KOPT-K1 (cell line): Measurements from ENCODE around the gene DEDD.

Source experiments
- H3K27ac ChIP-seq: fragments of 200-600 bp; sonication (generic); 2 replicates; pipeline ENCODE4 v1.5.1; 2016; ENCODE audit warnings: antibody characterized with exemption, mild to moderate bottlenecking, low read depth, low read length; ENCODE audit not compliant: poor library complexity, severe bottlenecking
- H3K36me3 ChIP-seq: fragments of 200-600 bp; sonication (generic); 2 replicates; pipeline ENCODE4 v1.5.1; 2017; ENCODE audit warnings: antibody characterized with exemption, mild to moderate bottlenecking, low read length, moderate library complexity; ENCODE audit not compliant: insufficient read depth
- H3K9me3 ChIP-seq: fragments of 200-600 bp; sonication (generic); 2 replicates; pipeline ENCODE4 v1.5.1; 2017; ENCODE audit warnings: antibody characterized with exemption, low read length, mild to moderate bottlenecking; ENCODE audit not compliant: insufficient read depth, poor library complexity, severe bottlenecking

The DEDD gene

GRCh38 chr1:161153682-161154337, 21.3 kb upstream of the DEDD start, which contains the start of gene UFC1:
Gene UFC1 (plus strand): TSS chr1:161153978. CDS start chr1:161153998, 20 bp downstream.
- H3K36me3 ChIP-seq: peaks cover 21% of the 10 kb centered on the region
- H3K27ac ChIP-seq: peak within 1 kb of the TSS; percentile 85
- H3K9me3 ChIP-seq: no peaks in the 10 kb centered on the region

DNA sequence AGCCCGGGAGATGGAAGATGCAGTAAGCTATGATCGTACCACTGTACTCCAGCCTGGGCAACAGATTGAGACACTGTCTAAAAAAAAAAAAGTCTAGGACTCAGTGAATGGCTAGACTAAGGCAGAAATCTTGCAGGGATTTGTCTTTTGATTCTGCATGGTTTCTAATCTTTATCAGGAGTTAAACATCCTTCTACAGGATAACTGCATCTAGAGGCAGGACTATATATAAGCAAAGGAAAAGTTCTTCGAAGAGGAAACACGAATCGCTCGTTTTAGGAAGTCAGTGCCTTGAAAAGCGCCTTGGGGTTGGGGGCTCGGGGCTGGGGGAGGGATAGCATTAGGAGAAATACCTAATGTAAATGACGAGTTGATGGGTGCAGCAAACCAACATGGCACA, 20.7 kb upstream of the DEDD start:
- no peaks in the 10 kb centered on the region for H3K9me3 ChIP-seq
- H3K36me3 ChIP-seq: peaks cover 15% of the 10 kb centered on the region
- peak overlapping the region; percentile 85 for H3K27ac ChIP-seq

GRCh38 chr1:161145832-161146231, 13.4 kb upstream of the DEDD start:
- H3K9me3 ChIP-seq: no peaks in the 10 kb centered on the region

DNA sequence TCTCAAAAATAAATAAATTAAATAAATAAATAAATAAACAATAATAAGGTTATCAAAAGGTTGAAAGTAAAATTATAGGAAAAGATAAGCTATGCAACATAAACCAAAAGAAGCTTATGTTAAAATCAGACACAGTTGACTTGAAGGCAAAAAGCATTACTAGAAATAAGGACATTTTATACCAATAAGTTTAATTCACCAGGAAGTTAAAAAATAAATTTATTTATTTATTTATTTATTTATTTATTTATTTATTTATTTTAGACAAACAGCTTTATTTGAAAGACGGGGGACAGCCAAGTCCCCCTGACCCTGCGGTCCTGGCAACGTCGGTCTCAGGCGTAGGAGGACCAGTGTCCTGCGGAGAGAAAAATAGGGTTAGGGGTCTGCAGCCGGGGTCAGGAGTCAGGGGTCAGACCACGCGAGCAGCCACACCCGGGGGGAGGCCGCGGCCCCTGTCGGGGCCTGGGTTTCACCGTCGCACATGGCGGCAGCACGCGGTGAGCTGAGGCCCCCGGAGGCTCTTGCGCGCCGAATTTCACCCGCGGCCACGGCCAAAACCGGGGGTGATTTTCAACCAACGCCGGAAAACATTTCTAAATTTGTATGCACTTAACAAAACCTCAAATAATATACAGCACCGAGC, 8.4 kb upstream of the DEDD start:
- Histone ChIP-seq H3K27ac (no peak overlapping the region), H3K36me3 (peaks cover 8% of the 10 kb centered on the region; the same call in 1 of the 2 replicates), H3K9me3 (no peaks in the 10 kb centered on the region)

More at GRCh38 chr1:161145832-161146231, 13.4 kb upstream of the DEDD start:
- Histone ChIP-seq H3K27ac (no peak overlapping the region), H3K36me3 (no peaks in the 10 kb centered on the region)

- Histone ChIP-seq H3K27ac (no peak overlapping the region), H3K9me3 (no peaks in the 10 kb centered on the region), H3K36me3 (peaks cover 8% of the 10 kb centered on the region; the same call in 1 of the 2 replicates)
These were observed 7.3 kb upstream of the DEDD start for GRCh38 chr1:161139766-161140165.

DNA sequence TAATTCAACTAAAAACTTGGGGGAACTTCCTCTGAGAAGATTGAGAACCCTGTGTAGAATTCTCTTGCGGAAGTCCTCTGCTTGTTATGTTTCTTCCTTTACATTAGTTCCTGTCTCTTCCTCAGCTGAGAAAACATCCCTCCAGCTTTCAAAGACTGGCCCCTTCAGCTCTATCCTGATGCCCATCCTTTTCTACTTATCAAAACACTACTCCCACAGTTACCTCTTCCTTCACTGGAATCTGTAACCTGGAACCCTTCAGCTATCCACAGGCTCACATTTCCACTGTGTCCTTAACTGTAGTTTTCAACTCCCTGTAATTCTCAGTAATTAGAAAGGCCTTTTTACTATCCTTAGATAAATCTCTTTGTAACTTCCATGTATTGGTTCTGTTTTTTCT, 6.0 kb upstream of the DEDD start:
- Histone ChIP-seq H3K36me3 (peaks cover 8% of the 10 kb centered on the region; the same call in 1 of the 2 replicates), H3K9me3 (no peaks in the 10 kb centered on the region), H3K27ac (no peak overlapping the region)

- no peak overlapping the region for H3K27ac ChIP-seq
- H3K36me3 ChIP-seq: peaks cover 8% of the 10 kb centered on the region; the same call in 1 of the 2 replicates
- no peaks in the 10 kb centered on the region for H3K9me3 ChIP-seq
These were observed 5.4 kb upstream of the DEDD start for GRCh38 chr1:161137881-161138280.

DNA sequence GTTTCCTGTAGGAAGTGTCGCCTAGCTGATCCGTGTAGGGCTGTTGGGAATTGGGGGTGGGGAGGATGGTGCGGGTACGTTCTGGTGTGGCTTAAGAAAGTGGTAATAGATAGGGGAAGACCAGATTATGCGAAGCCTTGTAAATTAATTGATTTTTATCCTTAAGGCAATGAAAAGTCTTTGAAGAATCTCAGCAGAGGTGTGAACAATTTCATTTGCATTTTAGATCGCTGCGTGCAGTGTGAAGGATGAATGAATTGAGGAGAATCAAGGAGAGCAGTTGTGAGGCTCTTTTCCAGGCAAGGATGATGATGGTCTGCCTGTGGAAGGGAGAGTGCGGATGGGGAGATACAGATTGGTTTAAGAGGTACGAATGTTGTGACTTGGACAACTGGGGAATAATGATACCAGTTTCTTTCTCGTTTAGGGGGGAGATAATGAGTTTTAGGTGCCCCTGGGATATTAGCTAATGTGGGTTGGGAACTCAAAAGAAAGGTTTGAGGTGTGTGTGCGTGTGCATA, 813 bp upstream of the DEDD start:
- Histone ChIP-seq H3K27ac (peak overlapping the region; percentile 77), H3K36me3 (peaks cover 35% of the 10 kb centered on the region), H3K9me3 (no peaks in the 10 kb centered on the region)

- Histone ChIP-seq H3K9me3 (no peaks in the 10 kb centered on the region), H3K36me3 (peaks cover 43% of the 10 kb centered on the region), H3K27ac (peak overlapping the region; percentile 77)
These were observed 701 bp downstream of the DEDD start for GRCh38 chr1:161131523-161132409.

DNA sequence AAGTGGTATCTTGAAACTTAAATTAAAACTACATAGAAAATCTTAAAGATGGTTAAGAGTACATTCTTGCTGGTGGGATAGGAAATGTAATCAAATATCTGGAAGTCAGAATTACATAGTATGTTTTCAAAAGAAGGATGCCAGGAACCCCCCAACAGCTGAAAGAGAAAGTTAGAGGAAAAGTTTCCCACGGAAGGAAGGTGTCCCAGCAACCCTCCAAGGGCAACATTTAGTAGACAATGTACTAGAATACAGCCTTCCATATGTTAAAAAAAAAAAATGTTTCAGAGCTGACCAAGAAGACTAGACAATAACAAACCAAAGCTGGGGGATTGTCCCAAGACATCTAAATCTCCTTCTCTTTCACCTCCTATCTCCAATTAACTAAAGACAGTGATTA, 2.2 kb downstream of the DEDD start:
- no peaks in the 10 kb centered on the region for H3K9me3 ChIP-seq
- peaks cover 57% of the 10 kb centered on the region for H3K36me3 ChIP-seq

GRCh38 chr1:161128591-161129420, 3.7 kb downstream of the DEDD start:
- Histone ChIP-seq H3K9me3 (no peaks in the 10 kb centered on the region), H3K36me3 (peaks cover 72% of the 10 kb centered on the region), H3K27ac (no peak overlapping the region)

More for the DNA sequence above, 2.2 kb downstream of the DEDD start:
- H3K27ac ChIP-seq: no peak overlapping the region

DNA sequence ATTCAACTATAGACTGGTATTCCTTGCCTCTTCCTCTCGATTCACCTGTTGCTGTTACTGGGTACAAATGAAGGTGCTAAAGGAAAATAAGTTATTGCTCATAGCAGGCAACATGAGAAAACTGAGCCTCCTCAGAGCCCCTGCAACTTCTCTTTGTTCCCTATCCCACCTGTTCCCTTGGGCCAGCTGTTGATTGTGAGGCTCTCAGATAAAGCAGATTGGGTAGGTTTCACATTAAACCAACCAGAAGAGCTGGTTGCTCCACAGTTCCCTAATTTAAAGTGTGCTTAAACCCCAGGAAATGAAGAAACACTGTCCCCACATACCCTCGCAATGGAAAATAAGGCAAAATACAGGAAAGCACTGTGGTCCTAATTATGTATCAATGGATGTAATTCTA, 4.8 kb downstream of the DEDD start:
- no peaks in the 10 kb centered on the region for H3K9me3 ChIP-seq
- H3K36me3 ChIP-seq: peaks cover 84% of the 10 kb centered on the region
- no peak overlapping the region for H3K27ac ChIP-seq

GRCh38 chr1:161122967-161123366, 9.5 kb downstream of the DEDD start:
- H3K36me3 ChIP-seq: peaks cover 89% of the 10 kb centered on the region
- H3K9me3 ChIP-seq: no peaks in the 10 kb centered on the region
- no peak overlapping the region for H3K27ac ChIP-seq

GRCh38 chr1:161121834-161122233, 10.6 kb downstream of the DEDD start:
- no peak overlapping the region for H3K27ac ChIP-seq
- H3K9me3 ChIP-seq: no peaks in the 10 kb centered on the region
- H3K36me3 ChIP-seq: peaks cover 78% of the 10 kb centered on the region
